K562 (cell line): ENCODE results near the gene MFSD12. TPM values are rescaled to one million over a fixed set of nuclear protein-coding genes. Genes with fewer than 3 reads are reported as not detected.

ENCODE experiments used
- ADNP ChIP-seq: fragments of 200-800 bp; sonication (Bioruptor generic); IDR thresholded peaks from 2 replicates; pipeline ENCODE4 v1.6.1; 2016; ENCODE audit warnings: missing genetic modification characterization, missing compliant biosample characterization
- BRCA1 ChIP-seq, 2 experiments: fragments of 450-650 bp in 1 of 2; sonication (generic) in 1 of 2; formaldehyde crosslinking in 1 of 2; IDR thresholded peaks; 2 replicates each; pipeline versions ENCODE4 v1.5.0 to v1.6.1; 2017 to 2020; ENCODE audit warnings: mild to moderate bottlenecking in 1 of 2, missing genetic modification reagents in 1 of 2
- CAMTA2 ChIP-seq: fragments of 250-450 bp; sonication (Bioruptor Pico); conservative IDR thresholded peaks from 2 replicates; pipeline ENCODE4 v1.5.1; 2022
- CBX1 ChIP-seq: sonication (generic); IDR thresholded peaks from 2 replicates; pipeline ENCODE4 v1.6.1; 2016; ENCODE audit warnings: antibody characterized with exemption, low read depth, mild to moderate bottlenecking
- EHMT2 ChIP-seq: fragments of 450-650 bp; IDR thresholded peaks from 2 replicates; pipeline ENCODE4 v1.6.1; 2018; ENCODE audit warnings: antibody characterized with exemption
- EP300 ChIP-seq: IDR thresholded peaks from 2 replicates; pipeline ENCODE4 v1.6.1; 2012; ENCODE audit warnings: low read length, improper control_type of control experiment
- LARP7 ChIP-seq: fragments of 450-650 bp; IDR thresholded peaks from 2 replicates; pipeline ENCODE4 v1.6.1; 2016
- MIER1 ChIP-seq: fragments of 450-650 bp; IDR thresholded peaks from 2 replicates; pipeline ENCODE4 v1.6.1; 2016; ENCODE audit warnings: antibody characterized with exemption, mild to moderate bottlenecking, low read depth
- PURB ChIP-seq: sonication (generic); formaldehyde crosslinking; IDR thresholded peaks from 2 replicates; pipeline ENCODE4 v1.9.0; 2021; ENCODE audit warnings: low read depth, mild to moderate bottlenecking, missing genetic modification reagents
- THRAP3 ChIP-seq: fragments of 450-650 bp; IDR thresholded peaks from 2 replicates; pipeline ENCODE4 v1.6.1; 2016; ENCODE audit warnings: mild to moderate bottlenecking, inconsistent platforms, borderline replicate concordance
- ZBTB7A ChIP-seq: IDR thresholded peaks from 2 replicates; pipeline ENCODE4 v1.6.1; 2011; ENCODE audit warnings: low read depth, mild to moderate bottlenecking, low read length, moderate library complexity, borderline replicate concordance; ENCODE audit not compliant: control insufficient read depth
- ZNF12 ChIP-seq: sonication (generic); formaldehyde crosslinking; IDR thresholded peaks from 2 replicates; pipeline ENCODE4 v1.4.0; 2020; ENCODE audit warnings: mild to moderate bottlenecking, missing genetic modification reagents
- ZNF140 ChIP-seq: fragments of 250-450 bp; sonication (Bioruptor Pico); IDR thresholded peaks from 2 replicates; pipeline ENCODE4 v1.8.0; 2021; ENCODE audit warnings: moderate library complexity, mild to moderate bottlenecking, inconsistent platforms
- ZNF217 ChIP-seq: sonication (generic); formaldehyde crosslinking; IDR thresholded peaks from 2 replicates; pipeline ENCODE4 v1.8.0; 2022; ENCODE audit warnings: mild to moderate bottlenecking, missing genetic modification reagents
- ZNF449 ChIP-seq: fragments of 250-450 bp; sonication (Bioruptor Pico); IDR thresholded peaks from 2 replicates; pipeline ENCODE4 v1.8.0; 2022; ENCODE audit warnings: moderate library complexity, mild to moderate bottlenecking, inconsistent platforms
- ZNF644 ChIP-seq: fragments of 200-800 bp; sonication (Bioruptor generic); IDR thresholded peaks from 2 replicates; pipeline ENCODE4 v1.6.1; 2016; ENCODE audit warnings: low read depth, missing genetic modification characterization, missing compliant biosample characterization
- polyA plus RNA-seq, 8 experiments: library from polyadenylated mRNA; depleted of rRNA in 4 of 8; stranded (reverse) in 5 of 8; unstranded in 3 of 8; fragments of >200 nt; fragmentation: Nextera tagmentation in 2 of 8; fragmentation: Illumina TruSeq in 1 of 8; extraction: Ambion mirVana in 2 of 8; extraction: Trizol in 1 of 8; gene quantifications; 2 replicates each; pipeline versions ENCODE4 v1.2.1 to v1.2.3, GENCODE V29; 2011 to 2014; ENCODE audit warnings: inconsistent platforms in 1 of 8, missing spikeins in 1 of 8
- total RNA-seq, 7 experiments: library from RNA; depleted of rRNA in 6 of 7; stranded (reverse); fragments of >200 nt in 6 of 7; fragmentation: Illumina TruSeq in 2 of 7; extraction: Trizol in 2 of 7; gene quantifications; 2 replicates each; pipeline versions ENCODE4 v1.2.1 to v1.2.3, GENCODE V29; 2011 to 2021; ENCODE audit warnings: low replicate concordance in 1 of 7
- TF ChIP-seq, protein P1 (sequence below): sonication (generic); formaldehyde crosslinking; IDR thresholded peaks from 2 replicates; pipeline ENCODE4 v1.8.0; 2022; ENCODE audit warnings: mild to moderate bottlenecking, missing genetic modification reagents
- TF ChIP-seq, protein P2 (sequence below), 3 experiments: fragments of 200-800 bp in 1 of 3; sonication (Bioruptor generic) in 1 of 3; sonication (generic) in 1 of 3; formaldehyde crosslinking in 1 of 3; IDR thresholded peaks; 2 replicates each; pipeline versions ENCODE4 v1.6.1 to v1.8.0; 2016 to 2022; ENCODE audit warnings: mild to moderate bottlenecking in 2 of 3, missing compliant biosample characterization in 2 of 3, missing genetic modification characterization in 2 of 3, missing genetic modification reagents in 1 of 3
- TF ChIP-seq, protein P3 (sequence below): fragments of 450-650 bp; conservative IDR thresholded peaks from 2 replicates; pipeline ENCODE4 v1.6.1; 2016; ENCODE audit warnings: missing genetic modification characterization, low read depth, mild to moderate bottlenecking, missing compliant biosample characterization, moderate library complexity

The MFSD12 gene
- total and polyA plus RNA-seq, 9 of the 15 experiments (the other 6 are each of a cell fraction or from before 2014, with no cell fraction given): 0.69 to 112 (median 31.8) TPM

- TF ChIP-seq, protein P1, sequence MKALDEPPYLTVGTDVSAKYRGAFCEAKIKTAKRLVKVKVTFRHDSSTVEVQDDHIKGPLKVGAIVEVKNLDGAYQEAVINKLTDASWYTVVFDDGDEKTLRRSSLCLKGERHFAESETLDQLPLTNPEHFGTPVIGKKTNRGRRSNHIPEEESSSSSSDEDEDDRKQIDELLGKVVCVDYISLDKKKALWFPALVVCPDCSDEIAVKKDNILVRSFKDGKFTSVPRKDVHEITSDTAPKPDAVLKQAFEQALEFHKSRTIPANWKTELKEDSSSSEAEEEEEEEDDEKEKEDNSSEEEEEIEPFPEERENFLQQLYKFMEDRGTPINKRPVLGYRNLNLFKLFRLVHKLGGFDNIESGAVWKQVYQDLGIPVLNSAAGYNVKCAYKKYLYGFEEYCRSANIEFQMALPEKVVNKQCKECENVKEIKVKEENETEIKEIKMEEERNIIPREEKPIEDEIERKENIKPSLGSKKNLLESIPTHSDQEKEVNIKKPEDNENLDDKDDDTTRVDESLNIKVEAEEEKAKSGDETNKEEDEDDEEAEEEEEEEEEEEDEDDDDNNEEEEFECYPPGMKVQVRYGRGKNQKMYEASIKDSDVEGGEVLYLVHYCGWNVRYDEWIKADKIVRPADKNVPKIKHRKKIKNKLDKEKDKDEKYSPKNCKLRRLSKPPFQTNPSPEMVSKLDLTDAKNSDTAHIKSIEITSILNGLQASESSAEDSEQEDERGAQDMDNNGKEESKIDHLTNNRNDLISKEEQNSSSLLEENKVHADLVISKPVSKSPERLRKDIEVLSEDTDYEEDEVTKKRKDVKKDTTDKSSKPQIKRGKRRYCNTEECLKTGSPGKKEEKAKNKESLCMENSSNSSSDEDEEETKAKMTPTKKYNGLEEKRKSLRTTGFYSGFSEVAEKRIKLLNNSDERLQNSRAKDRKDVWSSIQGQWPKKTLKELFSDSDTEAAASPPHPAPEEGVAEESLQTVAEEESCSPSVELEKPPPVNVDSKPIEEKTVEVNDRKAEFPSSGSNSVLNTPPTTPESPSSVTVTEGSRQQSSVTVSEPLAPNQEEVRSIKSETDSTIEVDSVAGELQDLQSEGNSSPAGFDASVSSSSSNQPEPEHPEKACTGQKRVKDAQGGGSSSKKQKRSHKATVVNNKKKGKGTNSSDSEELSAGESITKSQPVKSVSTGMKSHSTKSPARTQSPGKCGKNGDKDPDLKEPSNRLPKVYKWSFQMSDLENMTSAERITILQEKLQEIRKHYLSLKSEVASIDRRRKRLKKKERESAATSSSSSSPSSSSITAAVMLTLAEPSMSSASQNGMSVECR: 0 out of 2 replicates have a peak, but pooled peaks have one; percentile 4
- no peak for TF ChIP-seq EP300
- TF ChIP-seq MIER1: no peak
- TF ChIP-seq PURB (CRISPR knock-in tag): no peak
- TF ChIP-seq CAMTA2 (CRISPR knock-in tag): no peak
- no peak for TF ChIP-seq THRAP3
- TF ChIP-seq ZBTB7A: no peak
- TF ChIP-seq CBX1: no peak
- no peak for TF ChIP-seq ZNF217 (CRISPR knock-in tag)
- TF ChIP-seq ZNF644 (tag): no peak
- TF ChIP-seq ZNF449 (CRISPR knock-in tag): no peak
- TF ChIP-seq LARP7: 0 out of 2 replicates have a peak, but pooled peaks have one; percentile 48
- no peak for TF ChIP-seq ZNF12
- TF ChIP-seq ZNF140 (CRISPR knock-in tag): no peak
- TF ChIP-seq EHMT2: 0 out of 2 replicates have a peak, but pooled peaks have one; percentile 19
- no peak for TF ChIP-seq ADNP (tag)
- TF ChIP-seq BRCA1 (IDR thresholded peaks at IDR 0.05): no peak
- no peak for TF ChIP-seq BRCA1 (CRISPR knock-in tag; IDR thresholded peaks at IDR 0.05)
- TF ChIP-seq, protein P2, sequence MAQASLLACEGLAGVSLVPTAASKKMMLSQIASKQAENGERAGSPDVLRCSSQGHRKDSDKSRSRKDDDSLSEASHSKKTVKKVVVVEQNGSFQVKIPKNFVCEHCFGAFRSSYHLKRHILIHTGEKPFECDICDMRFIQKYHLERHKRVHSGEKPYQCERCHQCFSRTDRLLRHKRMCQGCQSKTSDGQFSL (CRISPR knock-in tag; IDR thresholded peaks at IDR 0.05): no peak
- TF ChIP-seq, protein P2 (tag; IDR thresholded peaks at IDR 0.05): no peak
- TF ChIP-seq, protein P3, sequence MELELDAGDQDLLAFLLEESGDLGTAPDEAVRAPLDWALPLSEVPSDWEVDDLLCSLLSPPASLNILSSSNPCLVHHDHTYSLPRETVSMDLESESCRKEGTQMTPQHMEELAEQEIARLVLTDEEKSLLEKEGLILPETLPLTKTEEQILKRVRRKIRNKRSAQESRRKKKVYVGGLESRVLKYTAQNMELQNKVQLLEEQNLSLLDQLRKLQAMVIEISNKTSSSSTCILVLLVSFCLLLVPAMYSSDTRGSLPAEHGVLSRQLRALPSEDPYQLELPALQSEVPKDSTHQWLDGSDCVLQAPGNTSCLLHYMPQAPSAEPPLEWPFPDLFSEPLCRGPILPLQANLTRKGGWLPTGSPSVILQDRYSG (tag): no peak
These were observed 48.0 kb upstream of the MFSD12 start (continued) for GRCh38 chr19:3605361-3605760.
